K562 (cell line): ENCODE data around the gene ALDH8A1. TPM values are rescaled to one million over a fixed set of nuclear protein-coding genes. Genes with fewer than 3 reads are reported as not detected.

Experiments
- ATAC-seq: fragments of 200-7000 bp; cut with Tn5 transposase; 3 replicates; pipeline ENCODE4 v1.9.1; 2020; ENCODE audit warnings: moderate library complexity
- BruUV-seq: library from RNA; stranded (reverse); fragments of 400-500 nt; replicated peaks from 2 replicates; lab custom pipeline; 2021; lab: Mats Ljungman, UMichigan
- CTCF ChIA-PET: fragments of 300-600 bp; formaldehyde crosslinking; extraction: SDS; loops from one replicate; lab custom pipeline; 2021; ENCODE audit warnings: low intra/inter-chr PET ratio; lab: Yijun Ruan, JAX
- POLR2A ChIA-PET: fragments of 300-600, 350-650 bp; sonication (Branson Sonifier 250); formaldehyde crosslinking; extraction: SDS; loops from one replicate; lab custom pipeline; 2021; ENCODE audit warnings: antibody characterized with exemption, inconsistent platforms; lab: Yijun Ruan, JAX
- DNase-seq, 4 experiments: peaks; one replicate each; pipeline versions ENCODE4 v3.0.0 to v3.0.0-alpha.2; 2011 to 2018; ENCODE audit warnings: low spot score in 3 of 4, mixed read lengths in 3 of 4; ENCODE audit errors: extremely low read depth in 1 of 4
- FAIRE-seq: peaks from 2 replicates; lab custom pipeline; 2011; peaks lifted over from hg19 to GRCh38; lab: Jason Lieb, UNC
- H2AFZ ChIP-seq: 2 replicates; pipeline ENCODE4 v1.6.0; 2011; ENCODE audit warnings: low read depth, low read length, control low read depth, inconsistent platforms
- H3K27ac ChIP-seq: fragments of 200-600 bp; 3 replicates; pipeline ENCODE4 v1.8.0; 2011; ENCODE audit warnings: low read depth, mild to moderate bottlenecking, control low read depth, inconsistent platforms, low read length, moderate library complexity, mixed read lengths; ENCODE audit errors: extremely low read depth
- H3K27me3 ChIP-seq, 2 experiments: fragments of 300-600 bp in 1 of 2; 2 replicates in 1 of 2; 3 replicates in 1 of 2; pipeline versions ENCODE4 v1.6.0 to v1.8.0; 2011; ENCODE audit warnings: inconsistent platforms in 2 of 2, low read length in 2 of 2, mild to moderate bottlenecking in 1 of 2, mixed read lengths in 1 of 2, moderate library complexity in 1 of 2; ENCODE audit not compliant: control insufficient read depth in 2 of 2, insufficient read depth in 2 of 2
- H3K36me3 ChIP-seq: fragments of 300-600 bp; 3 replicates; pipeline ENCODE4 v1.8.0; 2011; ENCODE audit warnings: mild to moderate bottlenecking, low read length, inconsistent platforms; ENCODE audit not compliant: control insufficient read depth, insufficient read depth
- H3K4me1 ChIP-seq, 2 experiments: fragments of 200-600 bp in 1 of 2; replicated peaks in 1 of 2; 2 replicates in 1 of 2; 3 replicates in 1 of 2; pipeline versions ENCODE4 v1.5.1 to v1.8.0; 2011; ENCODE audit warnings: inconsistent platforms in 2 of 2, low read length in 2 of 2, mild to moderate bottlenecking in 1 of 2, mixed read lengths in 1 of 2, moderate library complexity in 1 of 2; ENCODE audit not compliant: control insufficient read depth in 2 of 2, insufficient read depth in 2 of 2
- H3K4me2 ChIP-seq: 2 replicates; pipeline ENCODE4 v1.6.1; 2011; ENCODE audit warnings: low read length, control low read depth, inconsistent platforms, mixed read lengths; ENCODE audit not compliant: insufficient read depth
- H3K4me3 ChIP-seq: fragments of 200-600 bp; sonication (generic), shearing (Covaris generic); 2 replicates; pipeline ENCODE4 v1.5.1; 2016; ENCODE audit warnings: control low read depth, inconsistent platforms
- H3K79me2 ChIP-seq: fragments of 200-600 bp; 3 replicates; pipeline ENCODE4 v1.8.0; 2011; ENCODE audit warnings: low read length, inconsistent platforms; ENCODE audit not compliant: control insufficient read depth, insufficient read depth
- H3K9ac ChIP-seq, 2 experiments: 2 replicates each; pipeline versions ENCODE4 v1.6.0 to v1.6.1; 2011; ENCODE audit warnings: low read depth in 2 of 2, low read length in 2 of 2, control low read depth in 1 of 2, inconsistent platforms in 1 of 2, mild to moderate bottlenecking in 1 of 2, mixed read lengths in 1 of 2; ENCODE audit not compliant: insufficient read depth in 1 of 2
- H3K9me1 ChIP-seq: one replicate; pipeline ENCODE4 v1.6.0; 2011; ENCODE audit warnings: inconsistent platforms, mild to moderate bottlenecking, low read length, moderate library complexity; ENCODE audit not compliant: control insufficient read depth, insufficient read depth
- H3K9me3 ChIP-seq: replicated peaks from 2 replicates; pipeline ENCODE4 v1.5.1; 2011; ENCODE audit warnings: low read depth, low read length, inconsistent platforms; ENCODE audit not compliant: control insufficient read depth, insufficient read depth
- H4K20me1 ChIP-seq: replicated peaks from 2 replicates; pipeline ENCODE4 v1.6.1; 2011; ENCODE audit warnings: low read length, inconsistent platforms, mixed read lengths; ENCODE audit not compliant: control insufficient read depth, insufficient read depth
- C11orf30 ChIP-seq: fragments of 450-650 bp; IDR thresholded peaks from 2 replicates; pipeline ENCODE4 v1.6.1; 2016; ENCODE audit warnings: low read depth, mild to moderate bottlenecking
- CREB1 ChIP-seq, 2 experiments: sonication (generic) in 1 of 2; formaldehyde crosslinking in 1 of 2; IDR thresholded peaks; 2 replicates each; pipeline versions ENCODE4 v1.6.1 to v1.8.0; 2012 to 2022; ENCODE audit warnings: inconsistent platforms in 1 of 2, mild to moderate bottlenecking in 1 of 2, missing genetic modification reagents in 1 of 2, moderate library complexity in 1 of 2
- KAT2B ChIP-seq: IDR thresholded peaks from one replicate; pipeline ENCODE4 v1.6.1; 2012; ENCODE audit warnings: low read depth, mild to moderate bottlenecking, control low read depth, inconsistent platforms, low read length, moderate library complexity
- MAFF ChIP-seq: IDR thresholded peaks from 2 replicates; pipeline ENCODE4 v1.6.1; 2012; ENCODE audit warnings: low read length, improper control_type of control experiment
- MAFG ChIP-seq: fragments of 450-650 bp; conservative IDR thresholded peaks from 2 replicates; pipeline ENCODE4 v1.6.1; 2016; ENCODE audit warnings: missing genetic modification characterization, missing compliant biosample characterization
- MAFK ChIP-seq: IDR thresholded peaks from 2 replicates; pipeline ENCODE4 v1.6.1; 2011; ENCODE audit warnings: low read length, improper control_type of control experiment
- SAFB ChIP-seq: fragments of 200-400 bp; formaldehyde crosslinking; IDR thresholded peaks from 2 replicates; pipeline ENCODE4 v1.6.1; 2017; ENCODE audit warnings: low read depth, low read length, borderline replicate concordance
- SREBF1 ChIP-seq: fragments of 150-350 bp; IDR thresholded peaks from 2 replicates; pipeline ENCODE4 v1.6.1; 2014; ENCODE audit warnings: antibody characterized with exemption, low read depth, low read length, borderline replicate concordance
- ZBTB17 ChIP-seq: fragments of 450-650 bp; formaldehyde crosslinking; IDR thresholded peaks from 2 replicates; pipeline ENCODE4 v1.4.0; 2020; ENCODE audit warnings: mild to moderate bottlenecking
- ZKSCAN1 ChIP-seq: fragments of 150-350 bp; IDR thresholded peaks from 2 replicates; pipeline ENCODE4 v1.6.1; 2016; ENCODE audit warnings: low read depth, low read length
- ZNF134 ChIP-seq: fragments of 250-450 bp; sonication (Bioruptor Pico); conservative IDR thresholded peaks from 2 replicates; pipeline ENCODE4 v1.4.0; 2020
- ZNF316 ChIP-seq: fragments of 450-650 bp; IDR thresholded peaks from 2 replicates; pipeline ENCODE4 v1.6.1; 2016
- WGBS: fragments of 100-300 bp; shearing (Covaris generic); methylation state at CpG from one replicate; pipeline ENCODE4 v1.1.6; 2016; ENCODE audit warnings: low coverage, mixed read lengths; ENCODE audit not compliant: insufficient coverage; ENCODE audit errors: missing lambda C conversion rate; 5-methylcytosine and 5-hydroxymethylcytosine counted together
- in situ Hi-C: fragments of 300-500 bp; cut with MboI; formaldehyde crosslinking; loops from 4 replicates; pipeline ENCODE4 v1.15.0; 2018; ENCODE audit warnings: inconsistent platforms, mixed read lengths
- intact Hi-C: fragments of 100-400 bp; cut with micrococcal nuclease; formaldehyde crosslinking; loops from 2 replicates; pipeline ENCODE4 v1.14.2; 2022
- polyA plus RNA-seq, 8 experiments: library from polyadenylated mRNA; depleted of rRNA in 4 of 8; stranded (reverse) in 5 of 8; unstranded in 3 of 8; fragments of >200 nt; fragmentation: Nextera tagmentation in 2 of 8; fragmentation: Illumina TruSeq in 1 of 8; extraction: Ambion mirVana in 2 of 8; extraction: Trizol in 1 of 8; gene quantifications; 2 replicates each; pipeline versions ENCODE4 v1.2.1 to v1.2.3, GENCODE V29; 2011 to 2014; ENCODE audit warnings: inconsistent platforms in 1 of 8, missing spikeins in 1 of 8
- total RNA-seq, 7 experiments: library from RNA; depleted of rRNA in 6 of 7; stranded (reverse); fragments of >200 nt in 6 of 7; fragmentation: Illumina TruSeq in 2 of 7; extraction: Trizol in 2 of 7; gene quantifications; 2 replicates each; pipeline versions ENCODE4 v1.2.1 to v1.2.3, GENCODE V29; 2011 to 2021; ENCODE audit warnings: low replicate concordance in 1 of 7
- TF ChIP-seq, protein P1 (sequence below): fragments of 450-650 bp; formaldehyde crosslinking; IDR thresholded peaks from 2 replicates; pipeline ENCODE4 v1.4.0; 2022; ENCODE audit warnings: missing genetic modification characterization
- TF ChIP-seq, protein P2 (sequence below): fragments of 450-650 bp; IDR thresholded peaks from 2 replicates; pipeline ENCODE4 v1.7.1; 2018; ENCODE audit warnings: mild to moderate bottlenecking, low read depth; ENCODE audit not compliant: partially characterized antibody

The ALDH8A1 gene
- total and polyA plus RNA-seq, 9 of the 15 experiments (the other 6 are each of a cell fraction or from before 2014, with no cell fraction given): 0.03 to 0.18 (median 0.04) TPM; not detected in 2

DNA sequence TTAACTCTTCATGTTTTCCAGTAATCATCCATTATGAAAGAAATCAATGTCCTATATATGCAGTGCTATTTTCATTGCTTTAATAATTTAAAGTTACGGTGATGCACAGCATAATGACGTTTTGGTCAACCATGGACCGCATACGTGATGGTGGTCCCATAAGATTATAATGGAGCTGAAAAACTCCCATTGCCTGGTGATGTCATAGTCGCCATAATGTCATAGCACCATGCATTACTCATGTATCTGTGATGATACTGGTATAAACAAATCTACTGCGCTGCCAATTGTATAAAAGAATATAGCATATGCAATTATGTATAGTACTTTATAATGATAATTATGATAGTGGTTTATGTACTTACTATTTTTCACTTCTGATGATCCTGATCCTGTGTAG lies 42.3 kb upstream of the ALDH8A1 start (continued):
- TF ChIP-seq ZKSCAN1: no peak
- TF ChIP-seq, protein P1, sequence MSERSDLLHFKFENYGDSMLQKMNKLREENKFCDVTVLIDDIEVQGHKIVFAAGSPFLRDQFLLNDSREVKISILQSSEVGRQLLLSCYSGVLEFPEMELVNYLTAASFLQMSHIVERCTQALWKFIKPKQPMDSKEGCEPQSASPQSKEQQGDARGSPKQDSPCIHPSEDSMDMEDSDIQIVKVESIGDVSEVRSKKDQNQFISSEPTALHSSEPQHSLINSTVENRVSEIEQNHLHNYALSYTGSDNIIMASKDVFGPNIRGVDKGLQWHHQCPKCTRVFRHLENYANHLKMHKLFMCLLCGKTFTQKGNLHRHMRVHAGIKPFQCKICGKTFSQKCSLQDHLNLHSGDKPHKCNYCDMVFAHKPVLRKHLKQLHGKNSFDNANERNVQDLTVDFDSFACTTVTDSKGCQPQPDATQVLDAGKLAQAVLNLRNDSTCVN (CRISPR knock-in tag): no peak

DNA sequence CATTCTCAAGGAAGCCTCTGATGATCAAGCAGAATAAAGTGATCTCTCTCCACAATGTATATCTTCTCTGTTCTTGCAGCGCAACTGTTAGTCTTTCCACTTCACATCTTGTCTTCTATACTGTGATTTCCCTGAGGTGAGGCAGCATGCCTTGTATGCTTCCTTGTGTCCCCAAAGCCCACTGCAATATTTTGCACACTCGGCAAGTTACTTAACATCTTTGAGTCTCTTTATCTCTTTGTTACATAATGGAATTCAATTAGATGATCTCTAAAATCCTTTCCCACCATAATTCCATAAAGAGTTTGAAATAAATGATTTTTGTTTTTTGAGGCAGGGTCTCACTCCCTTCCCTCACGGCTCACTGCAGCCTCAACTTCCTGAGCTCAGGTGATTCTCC lies 40.4 kb upstream of the ALDH8A1 start:
- H2AFZ ChIP-seq: no peak overlapping the region
- ATAC-seq: no peak
- no peaks in the 10 kb centered on the region for H3K9me3 ChIP-seq
- no peak overlapping the region for H3K27ac ChIP-seq
- H3K4me3 ChIP-seq: no peak overlapping the region
- POLR2A ChIA-PET: no interaction called here
- FAIRE-seq: no peak
- in situ Hi-C loops (no loop called here), intact Hi-C loops (no loop called here)
- H3K4me2 ChIP-seq: no peak overlapping the region
- H3K79me2 ChIP-seq: 0 out of 3 replicates have a peak, but pooled peaks cover 2% of the 10 kb centered on the region
- TF ChIP-seq MAFF (peak; percentile 49), SAFB (no peak), ZNF316 (peak; percentile 75), C11orf30 (peak; percentile 70), ZNF134 (CRISPR knock-in tag) (no peak), CREB1 (IDR thresholded peaks at IDR 0.05) (no peak), CREB1 (CRISPR knock-in tag; IDR thresholded peaks at IDR 0.05) (no peak), KAT2B (no peak), ZBTB17 (CRISPR knock-in tag) (no peak), MAFK (peak; percentile 34; the same call in 1 of the 2 replicates), SREBF1 (no peak), MAFG (tag) (peak; percentile 46; the same call in 1 of the 2 replicates)
- TF ChIP-seq, protein P2, sequence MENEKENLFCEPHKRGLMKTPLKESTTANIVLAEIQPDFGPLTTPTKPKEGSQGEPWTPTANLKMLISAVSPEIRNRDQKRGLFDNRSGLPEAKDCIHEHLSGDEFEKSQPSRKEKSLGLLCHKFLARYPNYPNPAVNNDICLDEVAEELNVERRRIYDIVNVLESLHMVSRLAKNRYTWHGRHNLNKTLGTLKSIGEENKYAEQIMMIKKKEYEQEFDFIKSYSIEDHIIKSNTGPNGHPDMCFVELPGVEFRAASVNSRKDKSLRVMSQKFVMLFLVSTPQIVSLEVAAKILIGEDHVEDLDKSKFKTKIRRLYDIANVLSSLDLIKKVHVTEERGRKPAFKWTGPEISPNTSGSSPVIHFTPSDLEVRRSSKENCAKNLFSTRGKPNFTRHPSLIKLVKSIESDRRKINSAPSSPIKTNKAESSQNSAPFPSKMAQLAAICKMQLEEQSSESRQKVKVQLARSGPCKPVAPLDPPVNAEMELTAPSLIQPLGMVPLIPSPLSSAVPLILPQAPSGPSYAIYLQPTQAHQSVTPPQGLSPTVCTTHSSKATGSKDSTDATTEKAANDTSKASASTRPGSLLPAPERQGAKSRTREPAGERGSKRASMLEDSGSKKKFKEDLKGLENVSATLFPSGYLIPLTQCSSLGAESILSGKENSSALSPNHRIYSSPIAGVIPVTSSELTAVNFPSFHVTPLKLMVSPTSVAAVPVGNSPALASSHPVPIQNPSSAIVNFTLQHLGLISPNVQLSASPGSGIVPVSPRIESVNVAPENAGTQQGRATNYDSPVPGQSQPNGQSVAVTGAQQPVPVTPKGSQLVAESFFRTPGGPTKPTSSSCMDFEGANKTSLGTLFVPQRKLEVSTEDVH: no peak
- BruUV-seq: no TSS peak
- no peaks in the 10 kb centered on the region for H3K4me1 ChIP-seq
- CTCF ChIA-PET: no interaction called here
- H3K9ac ChIP-seq: no peak overlapping the region
- H3K9me1 ChIP-seq: no peaks in the 10 kb centered on the region
- no peak for DNase-seq
- H3K36me3 ChIP-seq: peaks cover 81% of the 10 kb centered on the region
- H3K27me3 ChIP-seq: no peaks in the 10 kb centered on the region
- 98% methylated on average over 3 of the region's 3 CpGs for WGBS
- H4K20me1 ChIP-seq: no peaks in the 10 kb centered on the region
